GM18508 (cell line): Measurements from ENCODE around the gene RSPH1.

Experiments used
- ATAC-seq: cut with Tn5 transposase; IDR thresholded peaks from one replicate; pipeline ENCODE4 v1.9.1; 2021; ENCODE audit warnings: moderate number of reproducible peaks; ENCODE audit not compliant: insufficient read depth, unreplicated experiment

The RSPH1 gene

DNA sequence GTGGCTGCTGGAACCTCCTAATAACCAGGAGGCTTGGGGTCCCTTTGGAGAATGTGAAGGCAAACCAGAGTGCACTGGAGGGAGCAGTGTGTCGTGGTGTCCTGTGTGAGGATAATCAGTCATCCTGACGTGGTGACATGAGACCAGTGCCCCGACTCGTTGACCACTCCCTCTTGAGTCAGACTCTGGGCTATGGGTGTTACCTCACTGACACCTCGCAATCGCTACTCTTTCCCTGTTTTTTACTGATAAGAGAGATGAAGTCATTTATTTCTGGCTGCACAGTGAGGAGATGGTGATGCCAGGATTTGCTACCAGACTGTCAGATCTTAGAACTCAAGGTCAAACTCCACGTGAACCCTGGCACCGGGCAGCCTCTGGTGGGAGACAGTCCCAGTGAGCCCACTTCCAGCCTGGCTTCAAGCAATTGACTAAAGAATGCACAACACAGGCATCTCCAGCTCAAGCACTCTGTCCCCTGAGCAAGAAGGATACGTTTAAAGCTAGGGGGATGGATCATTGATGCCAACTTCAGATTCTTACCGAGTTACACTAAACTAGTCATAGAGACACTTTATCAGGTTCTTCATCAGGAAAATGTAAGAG is 62.0 kb downstream of the RSPH1 start:
- ATAC-seq, result no peak

DNA sequence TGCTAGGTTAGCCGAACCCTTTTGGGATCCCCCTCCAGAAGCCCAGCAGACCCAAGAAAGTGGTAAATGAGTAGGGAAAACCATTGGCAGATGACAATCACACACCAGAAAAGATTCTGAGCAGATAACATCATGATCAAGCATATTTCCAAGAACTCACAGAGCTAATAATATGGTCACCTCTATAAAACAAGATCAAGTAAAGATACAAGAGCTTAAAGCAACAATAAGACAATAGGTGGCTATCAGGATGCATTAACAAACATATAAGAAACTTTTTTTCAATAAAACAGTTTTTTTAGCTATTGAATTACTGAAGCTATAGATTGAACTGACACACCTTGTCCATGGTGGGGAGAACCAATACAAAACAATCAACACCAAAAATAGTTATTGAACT is 63.3 kb downstream of the RSPH1 start:
- no peak for ATAC-seq

DNA sequence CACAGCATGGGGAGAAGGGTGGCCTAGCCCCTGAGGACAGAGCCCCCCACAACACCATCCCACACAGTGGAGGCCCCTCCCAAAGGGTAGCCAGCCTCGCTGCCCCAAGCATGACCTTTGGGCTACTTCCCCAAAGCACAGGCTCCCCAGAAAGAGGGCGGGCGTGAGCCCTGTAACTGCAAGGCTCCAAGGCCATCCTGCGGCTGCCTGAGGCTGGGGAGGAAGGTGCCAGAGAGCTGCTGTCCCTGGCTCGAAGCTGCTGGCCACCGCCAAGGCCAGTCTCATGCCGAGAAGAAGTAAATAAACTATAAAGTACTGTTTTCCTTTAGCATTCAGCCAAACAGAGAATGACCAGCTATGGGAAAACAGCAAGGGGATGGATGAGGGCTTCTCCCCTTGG is 64.8 kb downstream of the RSPH1 start:
- ATAC-seq, result no peak

DNA sequence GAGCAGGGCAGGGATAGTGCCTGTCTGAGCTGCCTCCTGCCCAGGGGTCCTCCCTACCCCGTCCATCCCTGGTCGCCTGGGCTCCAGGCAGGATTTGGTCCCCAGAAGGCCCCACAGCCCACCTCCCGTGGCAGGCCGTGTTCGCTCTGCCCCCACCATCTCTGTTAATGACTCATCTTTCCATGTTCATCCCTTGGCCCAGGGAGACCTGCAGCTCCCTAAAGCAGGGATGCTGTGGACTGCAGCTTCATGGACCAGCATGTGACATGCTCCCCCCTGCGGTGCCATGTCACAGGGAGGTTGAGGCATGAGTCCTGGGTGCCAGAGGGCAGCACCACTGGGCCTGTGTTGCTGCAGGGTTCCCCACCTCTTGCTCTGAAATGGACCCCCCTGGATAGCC is 65.5 kb downstream of the RSPH1 start:
- ATAC-seq, result no peak

DNA sequence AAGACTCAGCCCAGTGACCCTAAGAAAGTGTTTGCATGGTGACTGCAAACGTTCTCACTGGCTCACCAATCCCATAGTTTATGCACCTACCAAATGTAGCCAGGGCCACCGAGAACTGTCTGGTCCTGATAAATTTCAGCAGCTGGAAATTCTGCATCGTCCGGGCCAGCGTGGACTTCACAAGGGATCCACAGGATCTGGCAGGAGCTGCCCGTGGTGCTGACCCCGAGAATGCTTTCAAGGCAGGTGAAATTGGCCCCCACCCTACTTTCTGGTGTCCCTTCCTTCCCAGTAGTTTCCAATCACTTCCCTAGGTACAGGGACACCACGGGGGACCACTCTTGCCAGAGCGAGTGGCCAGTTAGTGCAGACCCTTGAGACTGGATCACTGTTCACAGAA is 66.2 kb downstream of the RSPH1 start:
- ATAC-seq, result no peak

DNA sequence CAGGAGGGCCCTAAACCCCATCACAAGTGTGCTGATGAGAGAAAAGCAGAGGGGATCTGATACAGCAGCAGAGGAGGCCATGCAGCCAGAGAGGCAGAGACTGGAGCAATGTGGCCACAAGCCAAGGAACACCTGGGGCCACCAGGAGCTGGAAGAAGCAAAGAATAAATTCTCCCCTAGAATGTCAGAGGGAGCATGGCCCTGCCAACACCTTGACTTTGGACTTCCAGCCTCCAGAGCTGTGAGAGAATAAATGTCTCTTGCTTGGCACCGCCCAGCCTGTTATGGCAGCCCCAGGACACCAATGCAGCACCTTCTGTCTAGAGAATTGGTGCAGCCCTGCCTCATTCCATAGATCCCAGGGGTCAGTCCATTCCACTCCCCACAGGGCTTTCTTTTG is 67.0 kb downstream of the RSPH1 start:
- ATAC-seq, result no peak

DNA sequence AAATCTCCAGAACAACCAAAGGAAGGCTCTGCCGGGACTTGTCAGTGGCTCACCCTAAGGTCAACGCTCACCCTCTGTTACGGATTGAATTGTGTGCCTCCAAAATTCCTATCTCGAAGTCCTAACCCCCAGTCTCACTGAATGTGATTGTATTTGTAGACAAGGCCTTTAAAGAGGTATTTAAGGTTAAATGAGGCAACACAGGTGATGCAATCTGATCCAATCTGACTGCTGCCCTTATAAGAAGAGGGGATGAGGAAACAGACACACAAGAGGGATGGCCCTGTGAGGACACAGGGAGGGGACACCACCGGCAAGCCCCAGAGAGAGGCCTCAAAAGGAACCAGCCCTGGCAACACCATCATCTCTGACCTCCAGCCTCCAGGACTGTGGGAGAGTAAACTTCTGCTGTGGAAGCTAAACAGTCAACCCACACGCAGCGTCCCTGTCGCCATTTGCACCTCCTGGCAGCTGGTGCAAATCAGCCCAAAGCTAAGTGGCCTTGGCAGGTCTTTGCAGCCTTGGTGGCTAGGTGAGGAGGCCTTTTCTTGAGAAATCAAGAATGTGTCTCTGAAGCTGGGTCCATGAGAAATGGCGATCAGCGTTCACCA is 68.1 kb downstream of the RSPH1 start:
- no peak for ATAC-seq

DNA sequence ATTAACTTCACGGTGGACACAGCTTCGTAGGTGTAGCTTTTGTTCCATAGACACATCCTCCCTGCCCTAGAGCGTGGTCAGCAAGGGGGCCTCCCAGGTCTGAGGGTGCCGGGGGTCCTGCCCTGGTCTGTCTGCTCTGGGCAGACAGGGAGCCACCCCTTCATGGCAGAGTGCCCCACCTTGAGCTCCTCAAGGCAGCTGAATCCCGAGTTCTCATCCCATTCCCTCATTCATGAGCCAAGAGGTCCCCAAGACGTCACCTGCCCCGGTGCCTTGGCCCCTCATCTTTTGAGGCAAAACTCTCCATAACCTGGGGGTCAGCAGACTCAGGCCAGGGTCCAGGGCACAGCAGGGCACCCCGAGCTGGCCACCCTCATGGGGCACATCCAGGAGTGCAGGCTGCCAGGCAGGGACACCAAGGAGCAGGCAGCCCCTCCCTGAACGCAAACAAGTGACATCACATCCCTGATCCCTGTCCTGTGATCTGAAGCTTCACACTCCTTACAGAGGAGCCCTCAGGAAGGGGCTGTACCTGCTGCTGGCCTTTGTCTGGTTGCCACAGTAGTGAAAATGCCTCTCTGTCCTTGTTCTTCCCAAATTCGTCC is 69.0 kb downstream of the RSPH1 start:
- ATAC-seq, result no peak

DNA sequence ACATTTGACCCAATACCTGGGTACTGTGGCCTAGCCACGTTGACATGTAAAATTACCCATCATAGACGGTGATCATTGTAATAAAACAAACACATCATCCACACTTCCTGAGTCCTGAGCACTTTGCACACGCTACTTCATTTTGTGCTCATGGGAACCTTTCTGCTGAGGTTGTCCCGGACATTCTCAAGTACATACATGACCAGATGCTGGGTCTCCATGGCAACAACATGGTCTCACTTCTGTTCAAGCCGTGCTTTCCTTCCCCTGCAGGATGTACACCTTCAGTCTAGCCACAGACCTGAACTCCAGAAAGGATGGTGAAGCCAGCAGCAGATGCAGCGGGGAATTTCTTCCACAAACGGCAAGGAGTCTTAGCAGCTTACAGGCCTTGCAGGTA is 69.6 kb downstream of the RSPH1 start:
- no peak for ATAC-seq

DNA sequence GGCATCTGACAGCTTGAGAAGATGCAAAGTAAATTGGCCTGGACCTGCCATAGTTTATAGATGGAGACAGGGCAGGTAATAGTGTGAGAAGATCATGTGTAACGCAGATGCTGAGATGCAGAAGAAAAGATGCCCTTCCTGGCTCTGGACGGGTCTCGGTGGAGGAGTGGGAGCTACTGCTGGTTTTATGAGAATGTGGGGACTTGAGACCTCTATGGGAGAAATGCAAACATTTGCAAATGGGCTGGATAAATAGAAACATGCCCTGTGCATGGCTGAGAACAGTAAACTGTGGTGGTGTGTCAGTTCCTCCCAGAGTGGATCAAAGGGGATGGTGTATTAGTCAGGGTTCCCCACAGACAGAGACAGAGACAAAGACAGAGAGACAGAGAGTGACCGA is 70.4 kb downstream of the RSPH1 start:
- ATAC-seq, result no peak

DNA sequence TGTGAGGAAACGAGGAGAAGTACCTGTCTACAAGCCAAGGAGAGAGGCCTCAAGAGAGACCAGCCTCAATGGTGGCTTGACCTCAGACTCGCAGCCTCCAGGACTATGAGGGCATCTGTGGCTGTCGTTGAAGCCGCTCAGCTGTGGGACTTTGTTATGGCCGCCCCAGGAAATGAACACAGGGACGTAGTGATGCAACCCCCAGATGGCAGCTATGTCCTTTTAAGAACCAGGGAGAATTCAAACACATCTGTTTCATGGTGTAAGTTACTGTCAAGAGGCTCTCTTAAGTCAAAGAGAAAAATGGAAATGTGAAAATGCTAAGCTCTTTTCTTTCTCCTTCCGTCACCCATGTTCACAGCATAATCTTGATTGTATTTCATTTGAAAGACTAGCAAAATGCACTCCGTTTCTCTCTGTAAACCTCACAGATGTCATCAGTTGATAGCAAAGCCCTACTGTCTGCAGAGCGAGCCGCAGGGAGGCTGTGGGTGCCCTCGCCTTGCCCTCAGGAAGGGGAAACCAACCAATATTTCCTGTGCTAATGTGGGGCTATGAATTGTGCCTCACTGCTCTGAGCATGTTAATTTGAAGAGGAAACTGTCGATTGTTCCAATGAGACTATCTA is 71.0 kb downstream of the RSPH1 start:
- ATAC-seq, result no peak

DNA sequence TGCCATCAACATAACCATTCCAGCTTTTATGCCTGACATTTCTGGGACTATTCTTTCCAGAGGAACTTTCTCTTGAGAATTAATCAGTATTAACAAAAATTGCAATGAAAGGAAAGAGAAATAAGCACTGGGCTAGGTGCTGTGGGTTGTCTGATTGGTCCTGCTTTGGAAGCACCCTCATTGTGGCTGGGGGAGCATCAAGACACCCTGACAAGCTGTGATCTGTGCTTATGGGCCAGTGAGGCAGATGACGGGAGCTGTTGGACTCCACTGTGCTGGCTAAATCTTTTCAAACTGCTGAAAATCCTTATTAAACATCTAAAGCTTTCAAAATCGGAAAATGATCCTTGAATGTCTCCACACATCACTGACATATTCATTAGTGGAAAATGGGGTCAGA is 72.3 kb downstream of the RSPH1 start:
- ATAC-seq, result no peak

DNA sequence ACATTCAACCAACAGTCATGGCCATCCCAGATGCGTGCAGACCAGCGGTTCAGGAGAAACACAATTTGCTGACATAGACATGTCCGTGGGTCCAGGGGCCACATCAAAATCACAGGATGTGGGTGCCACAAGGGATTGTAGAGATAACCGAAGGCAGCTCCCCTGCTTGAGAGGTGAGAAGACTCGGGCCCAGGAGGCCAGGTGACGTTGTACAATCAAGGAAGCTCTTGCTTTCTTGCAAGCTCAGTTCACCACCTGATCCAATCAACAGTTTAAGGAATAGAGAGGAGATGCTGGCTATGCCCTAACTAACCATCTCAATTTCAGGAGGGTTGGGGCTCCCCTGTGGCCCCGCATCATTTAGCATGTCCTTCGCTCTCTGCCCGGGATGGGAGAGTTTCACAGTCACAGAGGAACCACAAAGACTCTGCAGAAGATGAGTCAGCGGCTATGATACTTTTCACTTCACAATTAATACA is 72.8 kb downstream of the RSPH1 start:
- ATAC-seq, result no peak
